Measurements from ENCODE around the gene RSPH1.

The RSPH1 gene

GRCh38 chr21:42496120-42496838 lies at the start of gene RSPH1:
RSPH1 (minus strand) TSS chr21:42496224; CDS start chr21:42496186, 38 bp downstream.
- Histone ChIP-seq H3K36me3 (ENCODE audit: control insufficient read depth, insufficient read depth, low read length) (no peaks in the 10 kb centered on the region), H3K27me3 (replicated peaks; ENCODE audit: control insufficient read depth, insufficient read depth, low read length) (no peaks in the 10 kb centered on the region), H3K4me3 (replicated peaks; ENCODE audit: low read depth, low read length) (peak within 1 kb of the TSS; percentile 77)
- no peak for TF ChIP-seq CTCF (IDR thresholded peaks at IDR 0.05; ENCODE audit: insufficient read depth, low read length, poor library complexity, severe bottlenecking)
- DNase-seq (ENCODE audit: extremely low read depth, insufficient read length) = peak; percentile 99

- TF ChIP-seq CTCF (IDR thresholded peaks at IDR 0.05; ENCODE audit: insufficient read depth, low read length, poor library complexity, severe bottlenecking) = no peak
- no peaks in the 10 kb centered on the region for H3K27me3 ChIP-seq (replicated peaks; ENCODE audit: control insufficient read depth, insufficient read depth, low read length)
- DNase-seq (ENCODE audit: extremely low read depth, insufficient read length) = no peak
- no peak overlapping the region for H3K4me3 ChIP-seq (replicated peaks; ENCODE audit: low read depth, low read length)
- H3K36me3 ChIP-seq (ENCODE audit: control insufficient read depth, insufficient read depth, low read length) = peaks cover 32% of the 10 kb centered on the region
These were observed 49.7 kb upstream of the RSPH1 start for GRCh38 chr21:42545745-42546144.

GRCh38 chr21:42545317-42545716 lies 49.3 kb upstream of the RSPH1 start:
- TF ChIP-seq CTCF (IDR thresholded peaks at IDR 0.05; ENCODE audit: insufficient read depth, low read length, poor library complexity, severe bottlenecking) = no peak
- Histone ChIP-seq H3K36me3 (ENCODE audit: control insufficient read depth, insufficient read depth, low read length) (peaks cover 32% of the 10 kb centered on the region), H3K4me3 (replicated peaks; ENCODE audit: low read depth, low read length) (no peak overlapping the region), H3K27me3 (replicated peaks; ENCODE audit: control insufficient read depth, insufficient read depth, low read length) (no peaks in the 10 kb centered on the region)
- DNase-seq (ENCODE audit: extremely low read depth, insufficient read length) = no peak

GRCh38 chr21:42544544-42544943 lies 48.5 kb upstream of the RSPH1 start:
- no peak for DNase-seq (ENCODE audit: extremely low read depth, insufficient read length)
- TF ChIP-seq CTCF (IDR thresholded peaks at IDR 0.05; ENCODE audit: insufficient read depth, low read length, poor library complexity, severe bottlenecking) = no peak
- no peak overlapping the region for H3K4me3 ChIP-seq (replicated peaks; ENCODE audit: low read depth, low read length)
- peaks cover 32% of the 10 kb centered on the region for H3K36me3 ChIP-seq (ENCODE audit: control insufficient read depth, insufficient read depth, low read length)
- no peaks in the 10 kb centered on the region for H3K27me3 ChIP-seq (replicated peaks; ENCODE audit: control insufficient read depth, insufficient read depth, low read length)

- peaks cover 31% of the 10 kb centered on the region for H3K36me3 ChIP-seq (ENCODE audit: control insufficient read depth, insufficient read depth, low read length)
- no peak overlapping the region for H3K4me3 ChIP-seq (replicated peaks; ENCODE audit: low read depth, low read length)
- H3K27me3 ChIP-seq (replicated peaks; ENCODE audit: control insufficient read depth, insufficient read depth, low read length) = no peaks in the 10 kb centered on the region
- no peak for DNase-seq (ENCODE audit: extremely low read depth, insufficient read length)
- TF ChIP-seq CTCF (IDR thresholded peaks at IDR 0.05; ENCODE audit: insufficient read depth, low read length, poor library complexity, severe bottlenecking) = no peak
These were observed 47.3 kb upstream of the RSPH1 start for GRCh38 chr21:42543106-42543847.
